Endometrial microvascular endothelial cells (primary cell): ENCODE measurements around the gene CADM4. TPM values are rescaled to one million over a fixed set of nuclear protein-coding genes. Genes with fewer than 3 reads are reported as not detected.
"Not testable (repeated sequence)": the region's sequence is repeated elsewhere in the genome, so short reads cannot be mapped to it uniquely, and the experiment has no call there.

Experiments
- in situ Hi-C: cut with HindIII; loops from 2 replicates; pipeline ENCODE4 v1.10.0; 2017; ENCODE audit warnings: low sequenced_read_pairs, low pct_unique_long_range_greater_than_20kb; ENCODE audit errors: inconsistent ontology term
- total RNA-seq: library from RNA; depleted of rRNA; stranded (reverse); fragments of >200 nt; gene quantifications from one replicate; pipeline ENCODE4 v1.2.3, GENCODE V29; 2015; ENCODE audit errors: inconsistent ontology term

CADM4 gene
- total RNA-seq, 1 donor from 2014 or later = 0.19 TPM

DNA sequence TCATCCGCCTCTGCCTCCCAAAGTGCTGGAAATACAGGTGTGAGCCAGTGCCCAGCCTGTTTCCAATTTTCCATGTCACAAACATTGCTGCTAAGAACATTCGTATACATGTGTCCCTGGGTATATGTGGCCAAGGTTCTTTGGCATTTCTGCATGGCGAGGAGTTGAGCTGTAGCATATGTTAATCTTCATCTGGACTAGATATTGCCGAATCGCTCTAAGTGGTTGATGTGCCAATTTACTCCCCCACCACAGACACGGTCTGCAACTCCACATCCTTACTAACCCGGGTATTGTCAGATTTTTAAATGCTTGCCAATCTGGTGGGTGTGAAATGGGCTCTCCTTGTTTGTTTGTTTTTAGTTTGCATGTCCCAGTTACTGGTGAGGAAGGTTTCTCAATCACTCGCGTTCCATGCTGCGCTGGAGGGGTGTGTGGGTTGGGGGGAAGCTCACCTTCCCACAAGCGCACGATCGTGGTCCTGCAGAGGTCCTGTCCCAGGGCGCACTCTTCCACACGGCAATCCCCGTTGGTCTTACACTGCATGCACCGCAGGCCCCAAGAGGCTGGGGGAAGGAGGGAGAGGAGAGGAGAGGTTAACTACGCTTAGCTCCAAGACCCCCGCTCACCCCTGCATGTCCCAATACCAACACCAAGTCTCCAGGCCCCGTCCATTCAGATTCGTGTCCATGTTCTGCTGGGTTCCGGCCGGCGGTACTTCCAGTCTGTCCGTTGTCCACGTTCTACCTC, 27.7 kb upstream of the CADM4 start:
- in situ Hi-C loops = no loop called here

- in situ Hi-C loops = no loop called here
Observed at GRCh38 chr19:43664018-43664417, 24.4 kb upstream of the CADM4 start.

DNA sequence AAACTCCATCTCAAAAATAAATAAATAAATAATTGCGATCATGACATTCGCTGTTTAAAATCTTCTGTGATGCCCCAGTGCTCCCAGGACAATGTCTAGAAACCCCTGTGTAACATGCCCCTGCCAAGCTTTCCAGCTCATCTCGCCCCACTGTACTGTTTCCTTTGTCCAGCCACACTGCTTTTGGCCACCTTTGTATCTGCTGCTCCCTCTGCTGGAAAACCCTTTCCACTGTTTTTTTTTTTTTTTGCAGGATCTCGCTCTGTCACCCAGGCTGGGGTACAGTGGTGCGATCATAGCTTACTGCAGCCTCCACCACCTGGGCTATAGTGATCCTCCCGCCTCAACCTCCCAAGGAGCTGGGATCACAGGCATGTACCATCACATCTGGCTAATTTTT, 22.8 kb upstream of the CADM4 start:
- in situ Hi-C loops = no loop called here

GRCh38 chr19:43660971-43661360, 21.3 kb upstream of the CADM4 start:
- in situ Hi-C loops = no loop called here

DNA sequence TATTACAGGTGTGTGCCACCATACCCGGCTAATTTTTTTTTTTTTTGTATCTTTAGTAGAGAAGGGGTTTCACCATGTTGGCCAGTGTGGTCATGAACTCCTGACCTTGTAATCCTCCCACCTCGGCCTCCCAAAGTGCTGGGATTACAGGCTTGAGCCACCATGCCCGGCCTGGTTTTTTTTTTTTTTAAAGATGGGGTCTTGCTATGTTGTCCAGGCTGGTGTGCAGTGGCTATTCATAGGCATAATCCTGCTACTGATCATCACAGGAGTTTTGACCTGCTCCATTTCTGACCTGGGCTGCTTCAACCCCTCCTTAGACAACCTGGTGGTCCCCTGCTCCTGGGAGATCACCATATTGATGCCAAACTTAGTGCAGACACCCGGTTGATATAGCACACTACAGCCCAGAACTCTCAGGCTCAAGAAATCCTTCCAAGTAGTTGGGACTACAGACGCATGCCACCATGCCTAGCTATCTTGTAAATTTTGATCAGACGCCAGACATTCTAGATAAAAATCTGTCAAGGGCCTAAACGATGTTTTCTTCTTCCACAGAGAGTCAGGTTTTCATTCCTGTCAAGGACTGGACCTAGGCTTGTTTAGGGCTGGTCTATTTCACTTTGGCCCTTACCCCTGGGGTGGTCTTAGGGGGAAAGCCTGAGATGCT, 20.8 kb upstream of the CADM4 start:
- in situ Hi-C loops = no loop called here

- in situ Hi-C loops = no loop called here
Observed at GRCh38 chr19:43658494-43658893, 18.8 kb upstream of the CADM4 start.

GRCh38 chr19:43658001-43658400, 18.4 kb upstream of the CADM4 start:
- in situ Hi-C loops = no loop called here

GRCh38 chr19:43656436-43656835, 16.8 kb upstream of the CADM4 start:
- in situ Hi-C loops = no loop called here

GRCh38 chr19:43652546-43652874, 12.9 kb upstream of the CADM4 start:
- in situ Hi-C loops = no loop called here

DNA sequence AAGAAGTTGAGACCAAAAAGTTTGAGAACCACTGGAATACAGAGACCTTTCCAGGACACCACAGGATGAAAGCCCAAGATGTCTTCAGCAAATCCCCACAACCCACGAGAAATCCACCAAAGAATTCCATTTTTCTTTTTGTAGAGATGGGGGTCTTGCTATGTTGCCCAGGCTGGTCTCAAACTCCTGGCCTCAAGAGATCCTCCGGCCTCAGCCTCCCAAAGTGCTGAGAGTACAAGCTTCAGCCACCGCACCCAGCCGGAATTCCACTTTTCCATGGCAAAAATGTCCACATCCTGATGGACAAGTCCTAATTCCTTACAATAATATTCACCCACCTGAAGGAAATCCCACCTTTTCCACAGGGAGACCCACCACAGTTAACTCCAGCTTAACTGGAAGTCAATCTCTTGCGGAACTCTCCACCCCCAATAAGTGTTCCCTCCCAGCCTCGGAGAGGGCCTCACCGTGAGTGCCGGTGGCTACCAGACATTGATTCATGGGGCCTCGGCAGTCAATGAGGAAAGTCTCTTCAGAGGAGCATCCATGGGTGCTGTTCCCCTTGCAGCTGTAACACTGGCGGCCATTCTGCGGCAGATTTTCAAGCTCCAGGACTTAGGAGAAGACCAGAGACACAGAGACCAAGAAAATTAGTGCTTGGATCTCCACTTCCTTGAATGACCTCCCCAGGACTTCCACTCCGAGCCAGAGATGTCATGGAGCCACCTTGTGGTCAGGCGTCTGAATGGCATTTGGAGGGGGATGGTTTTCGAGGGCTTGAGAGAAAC, 12.3 kb upstream of the CADM4 start:
- in situ Hi-C loops = no loop called here

GRCh38 chr19:43650276-43650675, 10.6 kb upstream of the CADM4 start:
- in situ Hi-C loops = not testable (repeated sequence)

DNA sequence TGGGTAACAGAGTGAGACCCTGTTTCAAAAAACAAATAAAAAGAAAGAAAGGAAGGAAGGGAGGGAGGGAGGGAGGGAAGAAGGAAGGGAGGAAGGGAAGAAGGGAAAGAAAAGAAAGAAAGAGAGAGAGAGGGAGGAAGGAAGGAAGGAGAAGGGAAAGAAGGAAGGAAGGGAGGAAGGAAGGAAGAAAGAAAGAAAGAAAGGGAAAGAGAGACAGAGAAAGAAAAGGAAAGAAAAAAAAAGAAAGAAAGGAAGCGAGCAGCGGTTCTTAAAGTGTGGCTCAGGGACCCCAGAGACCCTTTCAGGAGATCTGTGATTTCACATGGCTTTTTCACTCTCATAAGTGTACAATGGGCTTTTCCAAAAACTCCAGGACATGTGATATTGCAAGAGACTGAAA, 9.9 kb upstream of the CADM4 start:
- in situ Hi-C loops = no loop called here

GRCh38 chr19:43648633-43649032, 9.0 kb upstream of the CADM4 start:
- in situ Hi-C loops = no loop called here

- in situ Hi-C loops = no loop called here
Observed at GRCh38 chr19:43644181-43644580, 4.5 kb upstream of the CADM4 start.

DNA sequence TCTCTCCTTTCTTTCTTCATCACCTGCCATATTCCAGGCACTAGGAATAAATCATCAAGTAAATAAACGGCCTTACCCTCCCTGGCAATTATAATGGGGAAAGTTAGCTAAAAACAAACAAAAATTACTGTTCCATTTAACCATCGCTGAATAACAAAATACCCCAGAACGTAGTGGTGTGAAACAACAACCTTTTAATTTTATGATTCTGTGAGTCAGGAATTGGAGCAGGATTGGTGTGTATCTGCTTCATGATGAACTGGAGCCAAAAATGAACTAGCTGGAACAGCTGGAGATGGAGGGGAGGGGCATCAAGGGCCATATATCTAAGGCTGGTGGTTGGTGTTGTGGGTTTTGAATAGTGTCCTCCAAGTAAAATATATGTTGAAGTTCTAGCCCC, 3.7 kb upstream of the CADM4 start:
- in situ Hi-C loops = no loop called here

DNA sequence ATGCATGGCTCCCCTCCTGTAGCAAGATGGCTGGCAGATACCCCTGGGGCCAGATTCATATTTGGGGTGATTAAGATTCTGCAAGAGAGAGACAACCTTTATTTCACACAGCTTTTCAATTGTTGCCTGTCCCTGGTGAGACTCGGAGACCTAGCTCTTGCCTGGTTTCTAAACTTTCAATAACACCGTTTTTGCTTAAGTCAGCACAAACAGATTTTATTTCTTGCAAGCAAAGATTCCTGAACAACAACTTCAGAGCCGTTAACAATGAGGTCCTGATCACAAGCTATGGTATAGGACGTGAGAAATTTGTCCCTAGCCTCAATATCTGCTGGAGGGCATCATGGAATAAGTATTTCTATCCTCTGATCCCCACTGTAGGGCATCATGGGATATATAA, 2.9 kb upstream of the CADM4 start:
- in situ Hi-C loops = no loop called here

DNA sequence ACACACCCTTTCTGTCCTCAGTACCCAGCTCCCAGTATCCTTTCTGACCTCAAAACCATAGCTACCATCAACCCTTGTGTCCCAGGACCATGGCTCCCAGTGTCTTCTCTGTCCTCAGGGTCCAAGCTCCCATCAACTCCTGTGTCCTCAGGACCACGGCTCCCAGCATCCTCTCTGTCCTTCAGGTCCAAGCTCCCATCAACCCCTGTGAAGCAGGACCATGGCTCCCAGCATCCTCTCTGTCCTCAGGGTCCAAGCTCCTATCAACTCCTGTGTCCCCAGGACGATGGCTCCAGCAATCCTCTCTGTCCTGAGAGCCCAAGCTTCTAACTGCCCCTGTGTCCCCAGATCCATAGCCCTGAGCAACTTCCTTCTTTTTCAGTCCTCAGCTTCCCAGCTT, 1.7 kb upstream of the CADM4 start:
- in situ Hi-C loops = no loop called here

GRCh38 chr19:43640424-43640757, 741 bp upstream of the CADM4 start:
- in situ Hi-C loops = no loop called here

- in situ Hi-C loops = no loop called here
Observed at GRCh38 chr19:43638995-43639518, 593 bp downstream of the CADM4 start.
